ENCODE measurements around the gene GAS2.

GAS2 gene

GRCh38 chr11:22779850-22780249 is 113.4 kb downstream of the GAS2 start (continued):
- TF ChIP-seq ZNF416 (tag by site-specific recombination; IDR thresholded peaks at IDR 0.05) (no peak), WT1 (tag by site-specific recombination; IDR thresholded peaks at IDR 0.05) (no peak), SP3 (tag by site-specific recombination; IDR thresholded peaks at IDR 0.05) (no peak), ZNF362 (tag by site-specific recombination; IDR thresholded peaks at IDR 0.05) (no peak), ZNF274 (IDR thresholded peaks at IDR 0.05; ENCODE audit: low read length) (no peak), ZNF274 (tag by site-specific recombination; IDR thresholded peaks at IDR 0.05; ENCODE audit: borderline replicate concordance) (no peak)

- H3K9me3 ChIP-seq (ENCODE audit: control insufficient read depth, insufficient read depth, low read depth, low read length) = no peaks in the 10 kb centered on the region
- CTCF ChIA-PET = no interaction called here
- TF ChIP-seq ZNF677 (tag by site-specific recombination; IDR thresholded peaks at IDR 0.05) (no peak), ZNF24 (tag by site-specific recombination; IDR thresholded peaks at IDR 0.05) (no peak), ZNF280C (tag by site-specific recombination; IDR thresholded peaks at IDR 0.05) (no peak), ZNF558 (tag by site-specific recombination; IDR thresholded peaks at IDR 0.05) (no peak), ZNF624 (tag by site-specific recombination; IDR thresholded peaks at IDR 0.05) (no peak), ZNF707 (tag by site-specific recombination; IDR thresholded peaks at IDR 0.05) (no peak), ZFHX2 (tag by site-specific recombination; conservative IDR thresholded peaks at IDR 0.05) (no peak), ZBTB11 (tag by site-specific recombination; conservative IDR thresholded peaks at IDR 0.05; ENCODE audit: low read depth) (no peak)
- no peaks in the 10 kb centered on the region for H3K4me1 ChIP-seq (ENCODE audit: control insufficient read depth, insufficient read depth, low read length)
- no peaks in the 10 kb centered on the region for H3K36me3 ChIP-seq (ENCODE audit: control insufficient read depth in 2 of 2, insufficient read depth in 1 of 2, low read length in 2 of 2)
- H3K27ac ChIP-seq (ENCODE audit: extremely low read depth, low read depth, low read length) = no peak overlapping the region
- POLR2A ChIA-PET = no interaction called here
- no peak overlapping the region for H3K4me3 ChIP-seq (ENCODE audit: low read depth, low read length)
Measured at GRCh38 chr11:22780952-22781593, 114.7 kb downstream of the GAS2 start.

- no peaks in the 10 kb centered on the region for H3K36me3 ChIP-seq (ENCODE audit: control insufficient read depth in 2 of 2, insufficient read depth in 1 of 2, low read length in 2 of 2)
- no peak overlapping the region for H3K4me3 ChIP-seq (ENCODE audit: low read depth, low read length)
- ChIA-PET CTCF (interaction anchor here (1.2 to 3.9 kb wide), 3 partner anchors 13 to 450 kb away, joined by 4 to 51 read pairs (median 4); no protein-coding TSS in a partner anchor), POLR2A (no interaction called here)
- H3K9me3 ChIP-seq (ENCODE audit: control insufficient read depth, insufficient read depth, low read depth, low read length) = no peaks in the 10 kb centered on the region
- H3K27ac ChIP-seq (ENCODE audit: extremely low read depth, low read depth, low read length) = no peak overlapping the region
- no peaks in the 10 kb centered on the region for H3K4me1 ChIP-seq (ENCODE audit: control insufficient read depth, insufficient read depth, low read length)
- TF ChIP-seq ZNF707 (tag by site-specific recombination; IDR thresholded peaks at IDR 0.05) = no peak
- no peak for TF ChIP-seq ZBTB20 (tag by site-specific recombination; IDR thresholded peaks at IDR 0.05)
- no peak for TF ChIP-seq ZNF560 (tag by site-specific recombination; IDR thresholded peaks at IDR 0.05; ENCODE audit: borderline replicate concordance)
- TF ChIP-seq ZBTB1 (tag by site-specific recombination; IDR thresholded peaks at IDR 0.05) = no peak
- TF ChIP-seq ZNF292 (tag by site-specific recombination; IDR thresholded peaks at IDR 0.05; ENCODE audit: borderline replicate concordance, low read depth) = no peak
- no peak for TF ChIP-seq GLIS1 (tag by site-specific recombination; IDR thresholded peaks at IDR 0.05)
- TF ChIP-seq MEIS1 (CRISPR knock-in tag; IDR thresholded peaks at IDR 0.05; ENCODE audit: borderline replicate concordance) = no peak
- TF ChIP-seq ZNF704 (tag by site-specific recombination; IDR thresholded peaks at IDR 0.05) = no peak
- no peak for TF ChIP-seq ZNF335 (tag by site-specific recombination; conservative IDR thresholded peaks at IDR 0.05)
- no peak for TF ChIP-seq KLF1 (tag by site-specific recombination; IDR thresholded peaks at IDR 0.05)
- no peak for TF ChIP-seq OSR2 (tag by site-specific recombination; IDR thresholded peaks at IDR 0.05)
- no peak for TF ChIP-seq SALL2 (tag by site-specific recombination; IDR thresholded peaks at IDR 0.05; ENCODE audit: borderline replicate concordance)
Measured at GRCh38 chr11:22785251-22785650, 118.8 kb downstream of the GAS2 start.
